Measurements from ENCODE around the gene PLXND1.

The PLXND1 gene

GRCh38 chr3:129572603-129573002, 33.9 kb downstream of the PLXND1 start:
- DNase-seq (ENCODE audit: extremely low spot score, insufficient read length, low read depth) (no peak), FAIRE-seq (no peak)

GRCh38 chr3:129571605-129572547, 34.6 kb downstream of the PLXND1 start:
- DNase-seq (ENCODE audit: extremely low spot score, insufficient read length, low read depth): no peak
- FAIRE-seq: no peak

DNA sequence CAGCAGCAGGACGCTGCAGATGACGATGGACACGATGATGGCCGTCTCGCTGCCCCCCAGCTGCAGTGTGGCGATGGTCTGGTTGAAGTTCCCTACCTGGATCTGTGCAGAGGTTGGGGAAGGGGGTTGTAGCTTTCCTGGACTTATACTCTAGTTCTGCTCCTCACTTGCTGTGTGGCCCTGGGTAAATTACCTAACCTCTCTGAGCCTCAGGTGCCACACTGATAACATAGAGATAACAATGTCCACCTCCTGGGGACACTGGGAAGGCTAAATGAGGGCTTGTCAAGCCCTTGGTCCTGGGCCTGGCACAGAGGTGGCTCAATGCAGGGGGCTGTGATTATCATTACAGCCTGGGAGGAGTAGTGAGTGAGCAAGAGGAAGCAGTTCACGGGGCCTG, 36.6 kb downstream of the PLXND1 start:
- DNase-seq (ENCODE audit: extremely low spot score, insufficient read length, low read depth): no peak
- no peak for FAIRE-seq

- no peak for FAIRE-seq
- DNase-seq (ENCODE audit: extremely low spot score, insufficient read length, low read depth): no peak
Observed at GRCh38 chr3:129567939-129568338, 38.5 kb downstream of the PLXND1 start.

DNA sequence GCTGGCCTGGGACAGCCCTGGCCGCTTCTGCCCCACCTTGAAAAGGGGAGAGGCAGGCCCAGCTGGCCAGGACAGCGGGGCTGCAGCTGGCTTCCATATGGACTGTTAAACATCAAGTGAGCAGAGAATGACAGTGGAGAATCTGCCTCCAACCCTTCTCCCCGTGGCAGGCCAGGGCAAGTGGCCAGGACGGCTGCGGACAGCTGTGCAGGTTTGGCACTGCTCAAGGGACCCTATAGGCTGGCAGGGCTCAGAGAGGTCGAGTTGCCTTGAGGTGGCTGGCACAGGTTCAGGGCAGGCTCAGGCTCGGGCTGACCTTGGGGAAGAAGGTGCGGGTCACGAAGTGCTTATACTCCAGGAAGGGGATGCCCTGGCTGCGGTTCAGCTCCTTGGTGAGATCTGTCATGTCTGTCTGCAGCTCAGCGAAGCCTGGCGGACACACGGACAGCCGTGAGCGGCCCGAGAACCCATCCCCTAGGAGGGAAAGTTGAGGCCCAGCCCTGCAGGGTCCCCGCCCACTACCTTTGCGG, 39.2 kb downstream of the PLXND1 start:
- FAIRE-seq (no peak), DNase-seq (ENCODE audit: extremely low spot score, insufficient read length, low read depth) (no peak)

DNA sequence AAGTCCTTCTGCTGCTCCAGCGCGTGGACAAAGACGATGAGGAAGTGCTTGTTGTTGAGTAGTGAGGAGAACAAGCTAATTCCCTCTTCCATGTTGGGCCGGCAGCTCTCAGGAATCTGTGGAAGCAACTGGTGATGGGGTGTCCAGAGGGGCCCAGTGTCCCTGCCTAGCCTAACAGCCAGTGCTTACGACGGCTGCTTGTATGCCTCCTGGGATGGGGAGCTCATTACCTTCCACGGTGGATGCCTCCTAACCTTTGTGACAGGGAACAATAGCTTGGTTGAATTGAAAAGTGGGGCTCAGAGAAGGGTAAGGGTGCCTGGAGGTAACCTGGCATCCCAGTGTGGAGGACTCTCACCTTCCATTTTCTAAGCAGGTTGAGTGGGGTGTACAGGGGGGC, 40.6 kb downstream of the PLXND1 start:
- DNase-seq (ENCODE audit: extremely low spot score, insufficient read length, low read depth) (no peak), FAIRE-seq (no peak)

GRCh38 chr3:129564981-129565644, 41.4 kb downstream of the PLXND1 start:
- FAIRE-seq: no peak

GRCh38 chr3:129563850-129564535, 42.5 kb downstream of the PLXND1 start:
- FAIRE-seq: no peak
- no peak for DNase-seq (ENCODE audit: extremely low spot score, insufficient read length, low read depth)

More at GRCh38 chr3:129564981-129565644, 41.4 kb downstream of the PLXND1 start:
- no peak for DNase-seq (ENCODE audit: extremely low spot score, insufficient read length, low read depth)

- FAIRE-seq (no peak), DNase-seq (ENCODE audit: extremely low spot score, insufficient read length, low read depth) (no peak)
Observed at GRCh38 chr3:129563332-129563731, 43.1 kb downstream of the PLXND1 start.

DNA sequence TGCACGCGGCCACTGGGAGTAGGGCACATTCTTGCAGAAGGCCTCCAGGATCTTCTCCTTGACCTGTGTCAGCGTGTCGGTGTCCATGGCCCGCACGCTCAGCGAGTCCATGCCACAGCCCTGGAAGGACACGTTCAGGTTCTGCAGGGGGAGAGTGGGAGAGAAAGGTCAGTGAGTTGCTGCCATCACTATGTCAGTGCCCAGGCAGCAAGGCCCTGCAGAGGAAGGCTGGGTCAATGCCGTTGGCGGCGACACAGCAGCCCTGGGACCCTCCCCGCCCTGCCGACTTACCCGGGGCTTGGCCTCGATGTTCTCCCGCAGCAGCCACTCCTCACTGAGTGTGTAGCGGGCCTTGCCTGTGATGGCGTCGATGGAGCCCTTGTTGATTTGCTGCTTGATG, 43.7 kb downstream of the PLXND1 start:
- DNase-seq (ENCODE audit: extremely low spot score, insufficient read length, low read depth) (no peak), FAIRE-seq (no peak)

- DNase-seq (ENCODE audit: extremely low spot score, insufficient read length, low read depth): no peak
- FAIRE-seq: no peak
Observed at GRCh38 chr3:129561619-129562248, 44.7 kb downstream of the PLXND1 start.

DNA sequence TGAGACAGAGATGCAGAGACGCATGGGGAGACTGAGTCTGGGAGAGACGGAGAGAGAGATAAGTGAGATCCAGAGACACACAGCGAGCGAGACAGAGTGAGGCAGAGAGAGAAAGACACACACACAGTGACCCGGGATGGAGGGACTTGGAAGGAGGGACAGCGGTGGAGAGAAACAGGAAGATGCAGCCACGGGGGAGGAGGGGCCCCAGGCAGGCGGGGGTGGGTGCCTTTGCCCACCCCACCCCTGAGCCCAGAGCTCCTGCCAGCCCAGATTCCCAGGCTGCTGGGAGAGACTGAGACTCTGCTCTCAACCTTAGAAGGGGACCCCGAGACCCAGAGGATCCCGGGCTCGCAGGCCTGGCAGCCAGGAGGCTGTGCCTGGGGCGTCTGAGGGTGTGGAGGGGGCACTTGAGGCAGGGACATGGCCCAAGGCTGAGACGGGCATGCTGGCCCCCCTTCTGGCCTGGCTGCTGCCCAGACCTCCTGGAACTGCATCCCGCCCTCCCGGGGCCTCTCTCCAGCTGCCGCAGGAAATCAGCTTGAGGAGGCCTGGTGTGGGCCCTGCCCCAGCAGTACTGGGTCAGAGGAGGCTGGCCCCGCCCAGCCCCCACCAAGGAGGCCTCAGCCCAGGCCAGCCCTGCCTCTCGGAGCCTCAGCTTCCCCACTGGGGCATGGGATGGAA, 45.4 kb downstream of the PLXND1 start:
- DNase-seq (ENCODE audit: extremely low spot score, insufficient read length, low read depth): no peak
- no peak for FAIRE-seq

DNA sequence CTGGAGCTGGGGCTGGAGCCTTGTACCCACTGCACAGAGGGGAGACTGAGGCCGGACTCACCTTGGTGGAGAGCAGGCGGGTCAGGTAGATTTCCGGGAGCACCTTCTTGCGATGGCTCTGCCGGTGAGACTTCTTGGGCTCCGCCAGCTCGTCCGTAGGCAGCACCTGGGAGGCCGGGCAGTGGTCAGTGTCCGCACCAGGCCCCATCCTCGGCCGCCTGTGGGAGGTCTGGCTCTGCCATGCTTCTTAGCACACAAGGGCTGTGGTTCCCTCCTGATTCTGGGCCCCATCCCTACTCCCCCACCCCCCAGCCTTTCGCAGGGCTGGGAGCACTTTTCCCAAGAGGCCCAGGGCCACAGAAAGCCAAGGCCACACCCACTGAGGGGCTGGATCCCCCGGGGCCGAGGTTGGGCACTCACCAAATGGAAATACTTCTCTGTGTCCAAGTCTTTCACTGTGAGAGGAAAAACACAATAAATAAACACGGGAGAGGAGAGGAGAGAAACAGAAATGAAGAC, 46.1 kb downstream of the PLXND1 start:
- DNase-seq (ENCODE audit: extremely low spot score, insufficient read length, low read depth): no peak

DNA sequence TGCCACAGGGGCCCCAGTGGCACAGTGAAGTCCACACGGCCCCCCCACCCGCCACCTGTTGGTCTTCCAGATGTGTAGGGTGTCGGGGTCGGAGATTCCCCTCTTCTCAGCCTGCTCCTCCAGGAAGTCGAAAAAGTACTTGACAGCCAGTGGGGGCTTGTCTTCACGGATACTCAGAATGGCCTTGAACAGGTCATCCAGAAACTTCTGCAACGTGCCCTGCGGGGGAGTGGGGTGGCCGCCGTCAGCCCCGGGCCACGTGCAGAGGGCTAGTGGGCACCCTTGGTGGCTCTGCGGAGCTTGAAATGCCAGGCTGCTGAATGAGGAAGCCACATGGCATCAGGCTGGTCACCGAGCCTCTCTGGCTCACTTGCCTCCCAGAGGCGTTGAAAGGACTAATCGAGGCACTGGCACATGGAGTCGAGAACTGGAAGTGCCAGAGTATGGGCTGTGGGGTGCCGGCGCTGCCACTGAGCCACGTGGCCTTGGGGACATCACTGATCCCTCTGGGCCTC, 46.9 kb downstream of the PLXND1 start:
- FAIRE-seq (no peak), DNase-seq (ENCODE audit: extremely low spot score, insufficient read length, low read depth) (no peak)

More for the DNA sequence above, 46.1 kb downstream of the PLXND1 start:
- no peak for FAIRE-seq

DNA sequence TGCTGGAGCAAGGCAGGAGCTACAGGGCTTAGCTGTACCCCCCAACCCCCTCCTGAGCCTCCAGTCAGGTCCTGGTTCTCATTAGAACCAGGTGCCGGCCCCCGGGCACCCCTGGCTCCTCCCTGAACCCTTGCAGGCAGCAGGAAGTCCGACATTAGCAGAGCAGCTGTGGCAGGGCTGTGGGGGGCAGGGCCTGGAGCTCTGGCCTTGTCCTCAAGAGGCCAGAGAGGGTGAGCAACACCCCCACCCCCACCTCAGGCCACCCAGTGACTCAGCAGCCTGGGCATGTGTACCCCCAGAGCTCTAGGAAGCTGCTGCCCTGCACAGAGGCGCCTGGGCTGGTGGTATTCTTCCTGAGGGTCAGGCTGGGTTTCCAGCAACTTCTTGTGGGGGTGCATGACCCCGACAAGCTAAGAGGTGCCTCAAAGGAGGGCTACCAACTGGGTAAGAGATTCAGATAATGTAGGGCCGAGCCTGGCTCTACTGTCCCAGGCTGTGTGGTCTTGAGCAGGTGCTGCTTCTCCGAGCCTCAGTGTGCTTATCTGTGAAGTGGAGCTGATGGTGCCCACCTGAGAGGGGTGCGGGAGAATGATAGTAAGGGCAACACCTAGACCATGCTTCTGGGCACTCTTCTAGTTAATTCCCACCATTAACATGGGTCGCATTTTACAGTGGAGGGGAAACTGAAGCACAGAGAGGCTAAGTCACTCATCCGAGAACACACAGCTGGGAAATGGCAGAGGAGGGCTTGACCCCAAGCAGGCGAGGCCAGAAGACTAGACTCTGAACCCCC, 47.5 kb downstream of the PLXND1 start:
- DNase-seq (ENCODE audit: extremely low spot score, insufficient read length, low read depth) (no peak), FAIRE-seq (no peak)

DNA sequence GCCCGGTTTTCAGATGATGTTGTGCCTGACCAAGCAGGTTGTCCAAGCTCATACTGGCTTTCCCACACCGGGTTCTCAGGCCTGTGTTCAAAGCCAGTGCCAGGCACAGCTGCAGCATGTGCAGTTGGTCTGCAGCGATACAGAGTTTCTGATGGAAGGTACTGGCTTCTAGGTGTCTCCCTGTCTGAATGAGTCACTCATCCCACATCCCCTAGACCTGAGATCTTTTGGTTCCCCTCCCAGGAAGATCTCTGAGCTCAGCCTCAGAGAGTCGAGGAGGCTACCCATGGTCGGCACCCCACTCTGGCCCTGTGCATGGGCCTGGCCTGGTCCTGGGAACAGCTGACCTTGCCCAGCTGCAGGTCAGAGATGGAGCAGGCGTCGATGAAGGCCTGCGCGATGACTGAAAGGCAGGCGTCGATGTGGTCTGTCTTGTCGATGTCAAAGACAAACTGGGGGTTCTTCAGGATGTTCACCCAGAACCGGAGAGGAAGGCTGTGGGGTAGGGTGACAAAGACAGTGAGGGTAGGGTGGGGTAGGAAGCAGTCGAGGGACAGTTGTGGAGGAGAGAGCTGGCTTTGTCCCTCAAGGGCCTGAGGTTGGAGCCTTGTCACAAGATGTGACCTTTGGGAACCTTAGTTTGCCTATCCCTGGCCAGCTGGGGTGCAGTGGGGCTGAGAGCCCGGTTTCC, 48.2 kb downstream of the PLXND1 start:
- FAIRE-seq (no peak), DNase-seq (ENCODE audit: extremely low spot score, insufficient read length, low read depth) (no peak)

GRCh38 chr3:129557548-129557894, 49.0 kb downstream of the PLXND1 start:
- DNase-seq (ENCODE audit: extremely low spot score, insufficient read length, low read depth) (no peak), FAIRE-seq (no peak)
